GM19351 (cell line): ENCODE measurements around the gene FAM167B.
"Not testable (repeated sequence)": the region's sequence is repeated elsewhere in the genome, so short reads cannot be mapped to it uniquely, and the experiment has no call there.

Experiments
- ATAC-seq: cut with Tn5 transposase; IDR thresholded peaks from one replicate; pipeline ENCODE4 v1.9.1; 2021; ENCODE audit warnings: mild to moderate bottlenecking, moderate library complexity; ENCODE audit not compliant: unreplicated experiment

The FAM167B gene

DNA sequence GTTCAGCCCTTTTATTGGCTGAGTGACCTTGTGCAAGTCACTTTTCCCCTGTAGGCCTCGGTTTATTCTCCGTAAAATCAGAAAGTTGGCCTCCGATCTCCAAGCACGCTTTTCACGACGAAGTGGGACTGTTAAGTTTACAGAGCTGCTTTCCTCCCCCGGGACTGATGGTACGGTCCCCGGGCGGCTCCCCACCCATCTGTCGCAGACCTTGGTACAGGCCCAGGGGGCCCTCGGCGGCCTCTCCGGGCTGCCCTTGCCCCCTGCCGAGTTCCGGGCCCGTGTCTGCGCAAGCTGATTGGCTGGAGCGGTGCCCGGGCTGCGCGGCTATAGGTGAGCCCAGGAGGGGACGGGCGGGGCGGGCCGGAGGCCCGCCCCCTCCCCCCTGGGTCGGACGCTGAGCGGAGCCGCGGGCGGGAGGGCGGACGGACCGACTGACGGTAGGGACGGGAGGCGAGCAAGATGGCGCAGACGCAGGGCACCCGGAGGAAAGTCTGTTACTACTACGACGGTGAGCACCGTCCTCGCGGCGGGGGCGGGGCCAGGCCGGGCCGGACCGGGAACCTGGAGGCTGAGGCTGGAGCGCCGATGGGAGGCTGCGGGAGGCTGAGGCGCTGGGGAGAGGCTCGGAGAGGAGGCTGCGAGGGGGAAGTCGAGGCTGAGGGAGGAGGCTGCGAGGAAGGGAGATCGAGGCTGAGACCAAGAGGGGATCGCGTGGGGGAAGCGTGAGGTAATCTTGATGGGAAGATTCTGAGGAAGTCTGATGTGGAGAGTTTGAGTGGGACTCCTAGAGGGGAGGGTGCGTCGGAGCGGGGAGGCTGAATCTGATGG, 44.9 kb downstream of the FAM167B start, which contains the start of gene HDAC1:
Gene HDAC1 (plus strand): TSS at position 376 of the 831 bp plus-strand sequence. CDS start 87 bp downstream, at position 463.
- ATAC-seq = peak; percentile 98

DNA sequence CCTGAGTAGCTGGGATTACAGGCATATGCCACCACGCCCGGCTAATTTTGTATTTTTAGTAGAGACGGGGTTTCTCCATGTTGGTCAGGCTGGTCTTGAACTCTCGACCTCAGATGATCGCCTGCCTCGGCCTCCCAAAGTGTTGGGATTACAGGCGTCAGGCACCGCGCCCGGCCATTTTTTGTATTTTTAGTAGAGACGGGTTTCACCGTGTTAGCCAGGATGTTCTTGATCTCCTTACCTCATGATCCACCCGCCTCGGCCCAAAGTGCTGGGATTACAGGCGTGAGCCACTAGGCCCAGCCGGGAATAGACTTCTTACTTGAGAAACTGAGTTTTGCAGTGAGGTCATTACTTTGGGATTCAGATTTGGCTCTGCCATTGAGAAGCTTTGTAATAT, 51.2 kb downstream of the FAM167B start:
- ATAC-seq = not testable (repeated sequence)
